Pancreas (tissue), 10 donors: ENCODE data around the gene CLEC2L. TPM values are rescaled to one million over a fixed set of nuclear protein-coding genes. Genes with fewer than 3 reads are reported as not detected.
A peak's percentile ranks its signal among the peaks of the same experiment; 100 is the strongest.

Experiments used
- ATAC-seq, 4 donors: fragments of 200-7000 bp; cut with Tn5 transposase; one replicate each; pipeline versions ENCODE4 v1.8.0 to v1.9.1; 2020; ENCODE audit warnings: mild to moderate bottlenecking in 4 of 4, moderate library complexity in 4 of 4
- DNase-seq, 6 donors: peaks; one replicate each; pipeline ENCODE4 v3.0.0-alpha.2; 2020
- FAIRE-seq: peaks from 2 replicates; lab custom pipeline; 2012; peaks lifted over from hg19 to GRCh38; lab: Jason Lieb, UNC
- H3K27ac ChIP-seq, 4 donors: fragments of 200-600 bp; sonication (generic); 1 replicate in 3 of 4; 2 replicates in 1 of 4; pipeline versions ENCODE4 v1.5.0 to v1.8.0; 2020
- H3K27me3 ChIP-seq, 4 donors: fragments of 200-600 bp; one replicate each; pipeline ENCODE4 v1.8.0; 2021
- H3K36me3 ChIP-seq, 3 donors: fragments of 200-600 bp; sonication (generic) in 1 of 3; one replicate each; pipeline versions ENCODE4 v1.5.0 to v1.8.0; 2020 to 2021
- H3K4me1 ChIP-seq, 3 donors: fragments of 200-600 bp; one replicate each; pipeline ENCODE4 v1.8.0; 2021
- H3K4me3 ChIP-seq, 4 donors: fragments of 200-600 bp; sonication (generic) in 2 of 4; one replicate each; pipeline versions ENCODE4 v1.5.0 to v1.8.0; 2020 to 2021
- H3K9me3 ChIP-seq, 4 donors: fragments of 200-600 bp; one replicate each; pipeline ENCODE4 v1.8.0; 2021
- CTCF ChIP-seq, 4 donors: fragments of 200-600 bp; sonication (generic) in 3 of 4; IDR thresholded peaks; one replicate each; pipeline versions ENCODE4 v1.5.0 to v1.8.0; 2021; ENCODE audit warnings: antibody characterized with exemption in 4 of 4
- WGBS, 2 donors: extraction: QIAGEN DNeasy Blood & Tissue Kit; methylation state at CpG; one replicate each; pipeline ENCODE4 v1.1.7; 2013; 5-methylcytosine and 5-hydroxymethylcytosine counted together
- intact Hi-C, 3 donors: fragments of 100-400 bp; cut with DNase I; formaldehyde crosslinking; loops; one replicate each; pipeline versions ENCODE4 v1.11.1 to v1.14.2; 2022
- polyA plus RNA-seq, 2 donors: library from polyadenylated mRNA; stranded (reverse); fragments of 200-250 nt; gene quantifications; one replicate each; pipeline ENCODE4 v1.2.3, GENCODE V29; 2013
- total RNA-seq, 6 donors: library from RNA; stranded (reverse); fragmentation: NEBNext Ultra II Directional in 4 of 6; extraction: Animal tissue kit (Norgen Biotek cat#: 25700) in 4 of 6; gene quantifications; one replicate each; pipeline versions ENCODE4 v1.2.1 to v1.2.4, GENCODE V29; 2021 to 2023
- donor health status: healthy with polysubstance abuse.
- donor health status: DM: no; HTN: no; CAD: no; lungs with moderate emphysema.
- donor health status: DM: no; HTN: no; CAD: no.
- donor health status: control.
- donor health status: control.
- donor health status: Bipolar disorder and iron deficiency.
- donor health status: DM: yes; HTN: yes; CAD: no.
- donor health status: DM: no; HTN: no; CAD: no.
- donor health status: DM: no; HTN: no; CAD: no.
- donor health status: DM: yes; HTN: yes; CAD: no.

CLEC2L gene
- total and polyA plus RNA-seq, 8 donors, result not detected

DNA sequence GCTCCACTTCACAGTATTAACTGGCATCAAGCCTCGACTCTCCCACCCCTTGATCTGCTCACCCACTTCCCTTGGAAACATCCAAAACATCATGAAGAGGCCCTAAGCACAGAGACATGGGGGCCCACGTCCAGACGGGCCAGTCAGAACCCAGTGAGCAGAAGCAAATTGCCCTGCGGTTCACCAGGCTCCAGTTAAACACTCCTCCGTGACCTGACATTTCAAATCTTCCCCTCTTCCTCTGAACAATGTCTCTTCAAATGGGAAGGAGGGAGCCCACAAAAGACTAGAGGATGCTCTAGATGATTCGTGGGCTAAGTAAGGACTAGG lies 44.8 kb downstream of the CLEC2L start:
- WGBS, 2 donors, result 87 to 91% methylated on average over 6 of the region's 6 CpGs

GRCh38 chr7:139568813-139569490 lies 45.5 kb downstream of the CLEC2L start:
- Histone ChIP-seq H3K4me1 (peaks cover 0 to 7% (median 0%) of the 10 kb centered on the region in 3 donors), H3K9me3 (no peaks in the 10 kb centered on the region), H3K27me3 (no peaks in the 10 kb centered on the region), H3K4me3 (no peak overlapping the region), H3K36me3 (peaks cover 0 to 16% (median 0%) of the 10 kb centered on the region in 3 donors), H3K27ac (no peak overlapping the region)
- no peak for TF ChIP-seq CTCF (IDR thresholded peaks at IDR 0.05)
- ATAC-seq, result no peak
- intact Hi-C loops, result no loop called here
- peak in 1 of 6 donors; percentile 18 for DNase-seq
- 93 to 96% methylated on average over 12 of the region's 12 CpGs for WGBS, 2 donors
- FAIRE-seq, result no peak

More for the DNA sequence above, 44.8 kb downstream of the CLEC2L start:
- DNase-seq (no peak), ATAC-seq (no peak), FAIRE-seq (no peak)
- TF ChIP-seq CTCF (IDR thresholded peaks at IDR 0.05), result no peak
- H3K4me3 ChIP-seq, result no peak overlapping the region
- H3K27me3 ChIP-seq, result no peaks in the 10 kb centered on the region
- no peak overlapping the region for H3K27ac ChIP-seq
- intact Hi-C loops, result no loop called here
- H3K9me3 ChIP-seq, result no peaks in the 10 kb centered on the region
- H3K4me1 ChIP-seq, result peaks cover 0 to 7% (median 0%) of the 10 kb centered on the region in 3 donors
- peaks cover 0 to 9% (median 0%) of the 10 kb centered on the region in 3 donors for H3K36me3 ChIP-seq

- H3K9me3 ChIP-seq, result no peaks in the 10 kb centered on the region
- H3K4me3 ChIP-seq, result no peak overlapping the region
- H3K36me3 ChIP-seq, result peaks cover 0 to 24% (median 0%) of the 10 kb centered on the region in 3 donors
- H3K4me1 ChIP-seq, result peaks cover 0 to 7% (median 0%) of the 10 kb centered on the region in 3 donors
- no peaks in the 10 kb centered on the region for H3K27me3 ChIP-seq
- no peak for TF ChIP-seq CTCF (IDR thresholded peaks at IDR 0.05)
- 84 to 86% methylated on average over 8 of the region's 8 CpGs for WGBS, 2 donors
- FAIRE-seq (no peak), DNase-seq (peak in 1 of 6 donors; percentile 21), ATAC-seq (no peak)
- no peak overlapping the region for H3K27ac ChIP-seq
- intact Hi-C loops, result no loop called here
Observed at GRCh38 chr7:139570119-139570518, 46.6 kb downstream of the CLEC2L start.

DNA sequence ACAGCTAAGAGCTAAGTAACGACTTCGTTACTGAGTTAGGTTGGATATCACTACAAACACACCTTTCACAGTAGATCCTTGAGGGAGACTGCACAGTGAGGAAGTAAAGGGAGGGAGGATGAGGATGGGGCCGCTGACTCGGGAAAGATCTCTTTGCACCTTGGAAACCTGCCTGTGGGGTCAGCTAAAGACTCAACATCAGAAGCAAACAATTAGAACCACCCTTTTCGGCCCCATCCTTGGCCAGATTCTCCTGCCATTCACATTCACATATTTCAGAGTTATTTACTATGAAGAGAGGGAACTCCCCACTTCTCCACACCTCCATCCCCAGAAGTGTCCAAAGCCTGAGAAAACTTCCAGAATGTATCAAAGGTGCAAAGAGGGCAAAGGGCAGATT lies 47.1 kb downstream of the CLEC2L start:
- H3K9me3 ChIP-seq, result no peaks in the 10 kb centered on the region
- no peaks in the 10 kb centered on the region for H3K27me3 ChIP-seq
- WGBS, 2 donors, result 91 to 94% methylated on average over 5 of the region's 5 CpGs
- no peak for ATAC-seq
- FAIRE-seq, result no peak
- H3K36me3 ChIP-seq, result peaks cover 0 to 24% (median 0%) of the 10 kb centered on the region in 3 donors
- no peak overlapping the region for H3K4me3 ChIP-seq
- no peak for TF ChIP-seq CTCF (IDR thresholded peaks at IDR 0.05)
- H3K4me1 ChIP-seq, result peaks cover 0 to 2% (median 0%) of the 10 kb centered on the region in 3 donors
- no peak overlapping the region for H3K27ac ChIP-seq
- intact Hi-C loops, result no loop called here
- DNase-seq, result no peak

DNA sequence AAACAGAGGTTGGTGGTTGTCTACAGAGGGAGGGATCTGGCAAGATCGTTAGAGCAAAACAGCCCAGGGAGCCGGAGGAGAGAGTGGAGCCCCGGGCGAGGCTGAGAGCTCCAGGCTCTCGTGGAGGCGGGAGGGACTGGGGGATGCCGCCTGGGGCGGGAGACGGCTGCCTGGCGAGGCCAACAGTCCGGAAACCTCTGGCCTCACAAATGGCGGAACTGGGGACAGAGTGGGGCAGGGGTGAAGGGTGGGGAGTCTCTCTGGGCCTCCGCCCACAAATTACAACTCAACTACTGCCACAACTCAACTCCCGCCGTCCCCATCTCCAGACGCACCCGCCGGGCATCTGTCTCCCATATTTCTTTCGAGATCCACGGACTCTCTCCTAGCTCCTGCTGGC lies 47.7 kb downstream of the CLEC2L start:
- Histone ChIP-seq H3K27me3 (no peaks in the 10 kb centered on the region), H3K4me3 (no peak overlapping the region), H3K36me3 (peaks cover 0 to 24% (median 0%) of the 10 kb centered on the region in 3 donors), H3K27ac (no peak overlapping the region), H3K9me3 (no peaks in the 10 kb centered on the region), H3K4me1 (no peaks in the 10 kb centered on the region)
- ATAC-seq (no peak), DNase-seq (peak in 1 of 6 donors; percentile 36), FAIRE-seq (no peak)
- intact Hi-C loops, result no loop called here
- 92 to 94% methylated on average over 20 of the region's 20 CpGs for WGBS, 2 donors
- TF ChIP-seq CTCF (IDR thresholded peaks at IDR 0.05), result no peak
